Measurements from ENCODE around the gene CDK8.

Gene CDK8

GRCh38 chr13:26382366-26382765 lies 128.4 kb downstream of the CDK8 start:
- Histone ChIP-seq H4K20me1 (ENCODE audit: insufficient read depth, low read length) (no peaks in the 10 kb centered on the region), H3K27me3 (ENCODE audit: insufficient read depth, low read length) (no peaks in the 10 kb centered on the region), H3K79me2 (ENCODE audit: insufficient read depth, low read length) (no peaks in the 10 kb centered on the region), H3K9ac (ENCODE audit: low read length) (no peak overlapping the region), H2AFZ (ENCODE audit: low read length) (no peak overlapping the region), H3K36me3 (ENCODE audit: insufficient read depth, low read length) (no peaks in the 10 kb centered on the region), H3K27ac (ENCODE audit: low read depth, low read length, poor library complexity, severe bottlenecking) (no peak overlapping the region), H3K4me2 (ENCODE audit: low read length) (no peak overlapping the region), H3K9me2 (ENCODE audit: low read depth, low read length) (no peaks in the 10 kb centered on the region), H3F3A (ENCODE audit: insufficient read depth, low read length) (no peaks in the 10 kb centered on the region), H3K9me3 (ENCODE audit: low read length) (no peaks in the 10 kb centered on the region), H3K4me3 (ENCODE audit: low read depth, low read length, poor library complexity, severe bottlenecking) (no peak overlapping the region), H3K4me1 (ENCODE audit: insufficient read depth, low read length, severe bottlenecking) (no peaks in the 10 kb centered on the region)
- TF ChIP-seq CTCF (IDR thresholded peaks at IDR 0.05; ENCODE audit: low read length): no peak

- H3K9ac ChIP-seq (ENCODE audit: low read length): no peak overlapping the region
- H3K27ac ChIP-seq (ENCODE audit: low read depth, low read length, poor library complexity, severe bottlenecking): no peak overlapping the region
- TF ChIP-seq EZH2 (IDR thresholded peaks at IDR 0.05; ENCODE audit: borderline replicate concordance, low read length) (no peak), CTCF (IDR thresholded peaks at IDR 0.05; ENCODE audit: low read length) (no peak)
- H3K27me3 ChIP-seq (ENCODE audit: insufficient read depth, low read length): no peaks in the 10 kb centered on the region
- H3K4me1 ChIP-seq (ENCODE audit: insufficient read depth, low read length, severe bottlenecking): no peaks in the 10 kb centered on the region
- H3K9me2 ChIP-seq (ENCODE audit: low read depth, low read length): no peaks in the 10 kb centered on the region
- no peaks in the 10 kb centered on the region for H3K9me3 ChIP-seq (ENCODE audit: low read length)
- no peaks in the 10 kb centered on the region for H3K79me2 ChIP-seq (ENCODE audit: insufficient read depth, low read length)
- no peak overlapping the region for H3K4me2 ChIP-seq (ENCODE audit: low read length)
- no peaks in the 10 kb centered on the region for H3F3A ChIP-seq (ENCODE audit: insufficient read depth, low read length)
- no peak overlapping the region for H2AFZ ChIP-seq (ENCODE audit: low read length)
- H4K20me1 ChIP-seq (ENCODE audit: insufficient read depth, low read length): no peaks in the 10 kb centered on the region
- no peak overlapping the region for H3K4me3 ChIP-seq (ENCODE audit: low read depth, low read length, poor library complexity, severe bottlenecking)
- H3K36me3 ChIP-seq (ENCODE audit: insufficient read depth, low read length): no peaks in the 10 kb centered on the region
Measured at GRCh38 chr13:26382835-26383234, 128.9 kb downstream of the CDK8 start.

GRCh38 chr13:26384587-26384986 lies 130.7 kb downstream of the CDK8 start:
- no peak overlapping the region for H3K9ac ChIP-seq (ENCODE audit: low read length)
- no peaks in the 10 kb centered on the region for H3F3A ChIP-seq (ENCODE audit: insufficient read depth, low read length)
- H3K4me2 ChIP-seq (ENCODE audit: low read length): no peak overlapping the region
- H3K9me2 ChIP-seq (ENCODE audit: low read depth, low read length): no peaks in the 10 kb centered on the region
- no peaks in the 10 kb centered on the region for H4K20me1 ChIP-seq (ENCODE audit: insufficient read depth, low read length)
- no peaks in the 10 kb centered on the region for H3K9me3 ChIP-seq (ENCODE audit: low read length)
- H3K79me2 ChIP-seq (ENCODE audit: insufficient read depth, low read length): no peaks in the 10 kb centered on the region
- H3K27ac ChIP-seq (ENCODE audit: low read depth, low read length, poor library complexity, severe bottlenecking): no peak overlapping the region
- TF ChIP-seq CTCF (IDR thresholded peaks at IDR 0.05; ENCODE audit: low read length): no peak
- no peak for TF ChIP-seq EZH2 (IDR thresholded peaks at IDR 0.05; ENCODE audit: borderline replicate concordance, low read length)
- no peaks in the 10 kb centered on the region for H3K27me3 ChIP-seq (ENCODE audit: insufficient read depth, low read length)
- no peaks in the 10 kb centered on the region for H3K36me3 ChIP-seq (ENCODE audit: insufficient read depth, low read length)
- H2AFZ ChIP-seq (ENCODE audit: low read length): no peak overlapping the region
- no peaks in the 10 kb centered on the region for H3K4me1 ChIP-seq (ENCODE audit: insufficient read depth, low read length, severe bottlenecking)
- H3K4me3 ChIP-seq (ENCODE audit: low read depth, low read length, poor library complexity, severe bottlenecking): no peak overlapping the region
